Liver (tissue), 9 donors: ENCODE results near the gene ZNF160. TPM values are rescaled to one million over a fixed set of nuclear protein-coding genes. Genes with fewer than 3 reads are reported as not detected.

Experiments
- DNase-seq: peaks from one replicate; pipeline ENCODE4 v3.0.0-alpha.2; 2017; ENCODE audit warnings: low spot score
- H3K27ac ChIP-seq, 2 donors: one replicate each; pipeline ENCODE4 v1.7.0; 2013; ENCODE audit warnings: inconsistent platforms in 2 of 2, low read length in 2 of 2, control low read depth in 1 of 2, low read depth in 1 of 2, mild to moderate bottlenecking in 1 of 2
- H3K27me3 ChIP-seq, 4 donors: one replicate each; pipeline versions ENCODE4 v1.6.1 to v1.7.0; 2013; ENCODE audit warnings: low read length in 3 of 4, inconsistent platforms in 1 of 4, mild to moderate bottlenecking in 1 of 4, moderate library complexity in 1 of 4; ENCODE audit not compliant: control insufficient read depth in 4 of 4, insufficient read depth in 4 of 4
- H3K36me3 ChIP-seq, 4 donors: one replicate each; pipeline versions ENCODE4 v1.6.1 to v1.7.0; 2013; ENCODE audit warnings: low read length in 3 of 4, mild to moderate bottlenecking in 3 of 4, low read depth in 1 of 4, moderate library complexity in 1 of 4; ENCODE audit not compliant: control insufficient read depth in 4 of 4, insufficient read depth in 3 of 4
- H3K4me1 ChIP-seq, 4 donors: one replicate each; pipeline versions ENCODE4 v1.6.1 to v1.7.0; 2013; ENCODE audit warnings: low read length in 3 of 4, mild to moderate bottlenecking in 3 of 4, moderate library complexity in 1 of 4; ENCODE audit not compliant: control insufficient read depth in 4 of 4, insufficient read depth in 4 of 4
- H3K4me3 ChIP-seq, 3 donors: one replicate each; pipeline versions ENCODE4 v1.6.1 to v1.7.0; 2013; ENCODE audit warnings: low read length in 3 of 3, control low read depth in 1 of 3, low read depth in 1 of 3, mild to moderate bottlenecking in 1 of 3
- H3K9ac ChIP-seq, 2 donors: one replicate each; pipeline ENCODE4 v1.7.0; 2013; ENCODE audit warnings: low read length in 2 of 2, mild to moderate bottlenecking in 2 of 2, moderate library complexity in 2 of 2, control low read depth in 1 of 2, low read depth in 1 of 2
- H3K9me3 ChIP-seq, 4 donors: one replicate each; pipeline versions ENCODE4 v1.6.1 to v1.7.0; 2013; ENCODE audit warnings: low read length in 3 of 4; ENCODE audit not compliant: control insufficient read depth in 4 of 4
- CTCF ChIP-seq: fragments of 150-350 bp; IDR thresholded peaks from 2 replicates; pipeline ENCODE4 v1.5.1; 2017; ENCODE audit warnings: improper control_type of control experiment, low read depth, low read length; ENCODE audit not compliant: missing input control
- EGR1 ChIP-seq, 2 donors: IDR thresholded peaks; 2 replicates each; pipeline ENCODE4 v1.6.1; 2016 to 2018; ENCODE audit warnings: antibody characterized with exemption in 2 of 2, low read depth in 2 of 2
- GABPA ChIP-seq, 2 donors: IDR thresholded peaks in 1 of 2; conservative IDR thresholded peaks in 1 of 2; 2 replicates each; pipeline ENCODE4 v1.6.1; 2016; ENCODE audit warnings: antibody characterized with exemption in 2 of 2, mild to moderate bottlenecking in 1 of 2, moderate library complexity in 1 of 2
- HNF4G ChIP-seq: IDR thresholded peaks from 2 replicates; pipeline ENCODE4 v1.6.1; 2016; ENCODE audit warnings: antibody characterized with exemption
- JUND ChIP-seq, 2 donors: IDR thresholded peaks; 2 replicates each; pipeline ENCODE4 v1.6.1; 2016; ENCODE audit warnings: antibody characterized with exemption in 2 of 2
- RAD21 ChIP-seq, 2 donors: IDR thresholded peaks; 2 replicates each; pipeline ENCODE4 v1.6.1; 2016; ENCODE audit warnings: antibody characterized with exemption in 2 of 2, mild to moderate bottlenecking in 2 of 2
- REST ChIP-seq: IDR thresholded peaks from 2 replicates; pipeline ENCODE4 v1.6.1; 2016; ENCODE audit warnings: antibody characterized with exemption, mild to moderate bottlenecking
- RXRA ChIP-seq, 2 donors: IDR thresholded peaks; 2 replicates each; pipeline ENCODE4 v1.6.1; 2017 to 2018; ENCODE audit warnings: antibody characterized with exemption in 2 of 2, mild to moderate bottlenecking in 1 of 2
- TAF1 ChIP-seq: conservative IDR thresholded peaks from 2 replicates; pipeline ENCODE4 v1.6.1; 2016; ENCODE audit warnings: antibody characterized with exemption, mild to moderate bottlenecking
- YY1 ChIP-seq: IDR thresholded peaks from 2 replicates; pipeline ENCODE4 v1.6.1; 2016; ENCODE audit warnings: antibody characterized with exemption, mild to moderate bottlenecking
- WGBS: extraction: QIAGEN DNeasy Blood & Tissue Kit; methylation state at CpG from one replicate; pipeline ENCODE4 v1.1.7; 2013; 5-methylcytosine and 5-hydroxymethylcytosine counted together
- polyA plus RNA-seq, 2 donors: library from polyadenylated mRNA; stranded (reverse) in 1 of 2; unstranded in 1 of 2; fragments of 200-250 nt in 1 of 2; fragments of >200 nt in 1 of 2; fragmentation: Nextera tagmentation in 1 of 2; extraction: Ambion mirVana in 1 of 2; gene quantifications; one replicate each; pipeline versions ENCODE4 v1.2.1 to v1.2.3, GENCODE V29; 2013 to 2015
- total RNA-seq, 2 donors: library from RNA; depleted of rRNA; stranded (reverse); fragments of >200 nt; gene quantifications; one replicate each; pipeline ENCODE4 v1.2.3, GENCODE V29; 2014
- TF ChIP-seq, protein P1 (sequence below): IDR thresholded peaks from 2 replicates; pipeline ENCODE4 v1.6.1; 2016; ENCODE audit warnings: antibody characterized with exemption
- donor health status: healthy.
- donor health status: healthy.
- donor health status: healthy.
- donor health status: healthy.
- donor health status: healthy.

Gene ZNF160
- total and polyA plus RNA-seq, 4 donors = 6.3 to 30.1 (median 8.0) TPM

- TF ChIP-seq CTCF (no peak), RAD21 (IDR thresholded peaks at IDR 0.05) (no peak), HNF4G (no peak), TAF1 (no peak)
- TF ChIP-seq, protein P1, sequence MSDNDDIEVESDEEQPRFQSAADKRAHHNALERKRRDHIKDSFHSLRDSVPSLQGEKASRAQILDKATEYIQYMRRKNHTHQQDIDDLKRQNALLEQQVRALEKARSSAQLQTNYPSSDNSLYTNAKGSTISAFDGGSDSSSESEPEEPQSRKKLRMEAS = no peak
- WGBS = 3% methylated on average over 51 of the region's 51 CpGs
- Histone ChIP-seq H3K36me3 (no peaks in the 10 kb centered on the region), H3K9me3 (peaks cover 4 to 15% (median 9%) of the 10 kb centered on the region in 4 donors), H3K9ac (peak within 1 kb of the TSS in 1 of 2 donors; percentile 31), H3K27me3 (no peaks in the 10 kb centered on the region), H3K4me1 (peaks cover 0 to 2% (median 0%) of the 10 kb centered on the region in 4 donors), H3K4me3 (peak within 1 kb of the TSS; percentile 32 to 61 (median 45)), H3K27ac (peak within 1 kb of the TSS; percentile 54 to 64)
- peak; percentile 80 for DNase-seq
These were observed 29.1 kb upstream of the ZNF160 start, which contains the start of gene ZNF415 for GRCh38 chr19:53132141-53132991. Gene ZNF415, minus strand, starts transcription at chr19:53132910. Its CDS starts 10,234 bp downstream, at chr19:53122676.

GRCh38 chr19:53131727-53132126, 28.5 kb upstream of the ZNF160 start:
- Histone ChIP-seq H3K9ac (no peak overlapping the region), H3K27ac (peak overlapping the region; percentile 12 to 64), H3K9me3 (peaks cover 0 to 11% (median 6%) of the 10 kb centered on the region in 4 donors), H3K27me3 (no peaks in the 10 kb centered on the region), H3K36me3 (no peaks in the 10 kb centered on the region), H3K4me3 (no peak overlapping the region), H3K4me1 (peaks cover 0 to 2% (median 0%) of the 10 kb centered on the region in 4 donors)
- DNase-seq = no peak
- WGBS = 42% methylated on average over 6 of the region's 6 CpGs
- no peak for TF ChIP-seq EGR1 (IDR thresholded peaks at IDR 0.05; ENCODE audit: low read depth in 2 of 2)
- TF ChIP-seq RAD21 (IDR thresholded peaks at IDR 0.05) = no peak
- TF ChIP-seq REST = no peak
- no peak for TF ChIP-seq RXRA (IDR thresholded peaks at IDR 0.05)
- no peak for TF ChIP-seq JUND (IDR thresholded peaks at IDR 0.05)
- TF ChIP-seq YY1 = no peak
- TF ChIP-seq GABPA (IDR thresholded peaks at IDR 0.05 in 1 of 2, conservative IDR thresholded peaks at IDR 0.05 in 1 of 2) = no peak
- TF ChIP-seq, protein P1 = no peak
